ENCODE data around the gene KHK.
A peak's percentile ranks its signal among the peaks of the same experiment; 100 is the strongest.

DNA sequence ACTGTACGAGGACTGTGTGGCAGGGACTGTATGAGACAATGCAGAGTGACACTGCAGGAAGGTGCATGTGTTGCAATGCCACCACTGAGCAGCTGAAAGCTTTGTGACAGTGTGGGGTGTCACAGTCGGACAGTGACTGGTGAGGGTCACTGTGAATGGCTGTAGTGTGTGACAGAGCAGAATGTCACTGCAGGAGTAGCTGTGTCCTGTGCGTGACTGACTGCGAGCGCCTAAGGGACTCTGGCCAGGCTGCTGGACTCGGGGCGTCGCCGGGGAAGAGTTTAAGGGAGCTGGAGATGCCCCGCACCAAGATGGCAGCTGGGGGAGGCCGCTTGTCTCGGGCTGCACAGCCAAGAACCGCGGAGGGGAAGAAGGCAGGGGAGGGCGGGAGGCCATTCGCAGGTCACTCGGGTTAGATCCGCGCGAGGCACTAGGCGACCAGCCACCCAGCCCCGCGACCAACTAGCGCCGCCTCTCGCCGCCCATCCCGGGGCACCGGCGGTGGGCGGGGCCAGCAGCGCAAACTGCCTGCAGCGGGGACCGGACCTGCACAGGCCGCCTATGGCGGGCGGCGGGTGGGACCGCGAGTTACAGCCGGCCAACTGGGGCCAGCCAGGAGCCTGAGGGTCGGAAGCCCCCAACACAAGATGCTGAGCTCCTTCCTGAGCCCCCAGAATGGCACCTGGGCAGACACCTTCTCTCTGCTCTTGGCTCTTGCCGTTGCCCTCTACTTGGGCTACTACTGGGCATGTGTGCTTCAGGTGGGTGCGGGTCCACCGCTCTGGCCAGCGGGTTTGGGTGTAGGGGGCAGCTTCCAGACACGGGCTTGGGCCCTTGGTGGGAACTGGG lies 37.0 kb downstream of the KHK start, which contains the start of gene ABHD1:
- TF ChIP-seq EP300 (IDR thresholded peaks at IDR 0.05): no peak
- TF ChIP-seq, protein P1, sequence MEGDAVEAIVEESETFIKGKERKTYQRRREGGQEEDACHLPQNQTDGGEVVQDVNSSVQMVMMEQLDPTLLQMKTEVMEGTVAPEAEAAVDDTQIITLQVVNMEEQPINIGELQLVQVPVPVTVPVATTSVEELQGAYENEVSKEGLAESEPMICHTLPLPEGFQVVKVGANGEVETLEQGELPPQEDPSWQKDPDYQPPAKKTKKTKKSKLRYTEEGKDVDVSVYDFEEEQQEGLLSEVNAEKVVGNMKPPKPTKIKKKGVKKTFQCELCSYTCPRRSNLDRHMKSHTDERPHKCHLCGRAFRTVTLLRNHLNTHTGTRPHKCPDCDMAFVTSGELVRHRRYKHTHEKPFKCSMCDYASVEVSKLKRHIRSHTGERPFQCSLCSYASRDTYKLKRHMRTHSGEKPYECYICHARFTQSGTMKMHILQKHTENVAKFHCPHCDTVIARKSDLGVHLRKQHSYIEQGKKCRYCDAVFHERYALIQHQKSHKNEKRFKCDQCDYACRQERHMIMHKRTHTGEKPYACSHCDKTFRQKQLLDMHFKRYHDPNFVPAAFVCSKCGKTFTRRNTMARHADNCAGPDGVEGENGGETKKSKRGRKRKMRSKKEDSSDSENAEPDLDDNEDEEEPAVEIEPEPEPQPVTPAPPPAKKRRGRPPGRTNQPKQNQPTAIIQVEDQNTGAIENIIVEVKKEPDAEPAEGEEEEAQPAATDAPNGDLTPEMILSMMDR (IDR thresholded peaks at IDR 0.05): peak in 1 of 4 experiments; percentile 27
- peak in 1 of 2 donors; percentile 30 for TF ChIP-seq POLR2A (IDR thresholded peaks at IDR 0.05)
- TF ChIP-seq POLR2AphosphoS5 (IDR thresholded peaks at IDR 0.05): no peak
